GM11168 (cell line): Measurements from ENCODE around the gene PADI3.
"Not testable (repeated sequence)": the region's sequence is repeated elsewhere in the genome, so short reads cannot be mapped to it uniquely, and the experiment has no call there.

ENCODE experiments used
- in situ Hi-C: fragments of 300-500 bp; cut with MboI; formaldehyde crosslinking; loops from one replicate; pipeline ENCODE4 v1.12.0; 2022; ENCODE audit warnings: low sequenced_read_pairs; ENCODE audit not compliant: unreplicated experiment

Gene PADI3

GRCh38 chr1:17316704-17317103 lies 67.8 kb downstream of the PADI3 start:
- in situ Hi-C loops: no loop called here

GRCh38 chr1:17318262-17318661 lies 69.4 kb downstream of the PADI3 start:
- in situ Hi-C loops: no loop called here

- in situ Hi-C loops: no loop called here
Measured at GRCh38 chr1:17319561-17320350, 70.9 kb downstream of the PADI3 start.

GRCh38 chr1:17321857-17322390 lies 73.0 kb downstream of the PADI3 start:
- in situ Hi-C loops: not testable (repeated sequence)

GRCh38 chr1:17328855-17329254 lies 80.0 kb downstream of the PADI3 start:
- in situ Hi-C loops: no loop called here

- in situ Hi-C loops: no loop called here
Measured at GRCh38 chr1:17329610-17330009, 80.7 kb downstream of the PADI3 start.

- in situ Hi-C loops: no loop called here
Measured at GRCh38 chr1:17330856-17331255, 82.0 kb downstream of the PADI3 start.

GRCh38 chr1:17333081-17333480 lies 84.2 kb downstream of the PADI3 start:
- in situ Hi-C loops: no loop called here
